HFFc6 (cell line): ENCODE measurements around the gene TEX13B. TPM values are rescaled to one million over a fixed set of nuclear protein-coding genes. Genes with fewer than 3 reads are reported as not detected.
A peak's percentile ranks its signal among the peaks of the same experiment; 100 is the strongest.

Source experiments
- DNase-seq: peaks from one replicate; pipeline ENCODE4 v3.0.0-alpha.2; 2018
- H3K27ac Mint-ChIP-seq: 2 replicates; pipeline ENCODE4 v1.8.0; 2020; ENCODE audit warnings: mild to moderate bottlenecking, mixed read lengths
- H3K27me3 Mint-ChIP-seq: 2 replicates; pipeline ENCODE4 v1.8.0; 2021; ENCODE audit warnings: mild to moderate bottlenecking, moderate library complexity, mixed read lengths; ENCODE audit not compliant: insufficient read depth
- H3K36me3 Mint-ChIP-seq: 2 replicates; pipeline ENCODE4 v1.8.0; 2021; ENCODE audit warnings: low read depth, mixed read lengths
- H3K4me1 Mint-ChIP-seq: 2 replicates; pipeline ENCODE4 v1.8.0; 2020; ENCODE audit warnings: low read depth, mixed read lengths
- H3K4me3 Mint-ChIP-seq: 2 replicates; pipeline ENCODE4 v1.8.0; 2020; ENCODE audit warnings: mild to moderate bottlenecking, moderate library complexity, mixed read lengths
- H3K9me3 Mint-ChIP-seq: 2 replicates; pipeline ENCODE4 v1.8.0; 2020; ENCODE audit warnings: mild to moderate bottlenecking, mixed read lengths
- total RNA-seq, 6 experiments: library from RNA; stranded (reverse); fragmentation: NEBNext Ultra II Directional; extraction: Animal tissue kit (Norgen Biotek cat#: 25700); gene quantifications; 2 replicates in 1 of 6; 3 replicates in 5 of 6; pipeline ENCODE4 v1.2.3, GENCODE V29; 2021
- TF ChIP-seq, protein P1 (sequence below): fragments of 200-600 bp; sonication (generic); IDR thresholded peaks from 2 replicates; pipeline ENCODE4 v1.5.0; 2021; ENCODE audit warnings: antibody characterized with exemption, mild to moderate bottlenecking

Gene TEX13B
- total RNA-seq, 6 experiments from 2014 or later, result not detected

DNA sequence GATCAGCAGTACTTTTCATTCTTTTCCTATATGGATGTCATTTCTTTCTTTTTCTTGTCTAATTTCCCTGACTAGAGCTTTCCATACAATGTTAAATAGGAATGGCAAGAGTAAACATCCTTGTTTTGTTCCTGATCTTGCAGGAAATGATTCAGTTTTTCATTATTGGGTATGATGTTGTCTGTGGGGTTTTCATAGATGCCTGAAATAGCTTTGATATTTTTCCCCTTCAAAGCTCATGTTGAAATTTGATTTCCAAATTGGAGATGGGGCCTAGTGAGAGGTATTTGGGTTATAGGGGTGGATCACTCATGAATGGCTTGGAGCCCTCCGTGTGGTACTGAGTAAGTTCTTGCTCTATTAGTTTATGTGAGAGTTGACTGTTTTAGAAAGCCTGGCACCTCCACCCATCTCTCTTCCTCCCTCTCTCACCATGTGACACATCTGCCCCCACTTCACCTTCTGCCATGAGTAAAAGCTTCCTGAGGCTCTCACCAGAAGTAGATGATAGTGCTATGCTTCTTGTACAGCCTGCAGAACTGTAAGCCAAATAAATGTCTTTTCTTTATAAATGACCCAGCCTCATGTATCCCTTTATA, 40.4 kb upstream of the TEX13B start:
- Mint-ChIP-seq H3K4me1 (peaks cover 10% of the 10 kb centered on the region), H3K36me3 (no peaks in the 10 kb centered on the region), H3K4me3 (no peak overlapping the region), H3K27me3 (peaks cover 2% of the 10 kb centered on the region; the same call in 1 of the 2 replicates), H3K27ac (no peak overlapping the region), H3K9me3 (no peaks in the 10 kb centered on the region)
- DNase-seq, result no peak
- TF ChIP-seq, protein P1, sequence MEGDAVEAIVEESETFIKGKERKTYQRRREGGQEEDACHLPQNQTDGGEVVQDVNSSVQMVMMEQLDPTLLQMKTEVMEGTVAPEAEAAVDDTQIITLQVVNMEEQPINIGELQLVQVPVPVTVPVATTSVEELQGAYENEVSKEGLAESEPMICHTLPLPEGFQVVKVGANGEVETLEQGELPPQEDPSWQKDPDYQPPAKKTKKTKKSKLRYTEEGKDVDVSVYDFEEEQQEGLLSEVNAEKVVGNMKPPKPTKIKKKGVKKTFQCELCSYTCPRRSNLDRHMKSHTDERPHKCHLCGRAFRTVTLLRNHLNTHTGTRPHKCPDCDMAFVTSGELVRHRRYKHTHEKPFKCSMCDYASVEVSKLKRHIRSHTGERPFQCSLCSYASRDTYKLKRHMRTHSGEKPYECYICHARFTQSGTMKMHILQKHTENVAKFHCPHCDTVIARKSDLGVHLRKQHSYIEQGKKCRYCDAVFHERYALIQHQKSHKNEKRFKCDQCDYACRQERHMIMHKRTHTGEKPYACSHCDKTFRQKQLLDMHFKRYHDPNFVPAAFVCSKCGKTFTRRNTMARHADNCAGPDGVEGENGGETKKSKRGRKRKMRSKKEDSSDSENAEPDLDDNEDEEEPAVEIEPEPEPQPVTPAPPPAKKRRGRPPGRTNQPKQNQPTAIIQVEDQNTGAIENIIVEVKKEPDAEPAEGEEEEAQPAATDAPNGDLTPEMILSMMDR, result no peak

DNA sequence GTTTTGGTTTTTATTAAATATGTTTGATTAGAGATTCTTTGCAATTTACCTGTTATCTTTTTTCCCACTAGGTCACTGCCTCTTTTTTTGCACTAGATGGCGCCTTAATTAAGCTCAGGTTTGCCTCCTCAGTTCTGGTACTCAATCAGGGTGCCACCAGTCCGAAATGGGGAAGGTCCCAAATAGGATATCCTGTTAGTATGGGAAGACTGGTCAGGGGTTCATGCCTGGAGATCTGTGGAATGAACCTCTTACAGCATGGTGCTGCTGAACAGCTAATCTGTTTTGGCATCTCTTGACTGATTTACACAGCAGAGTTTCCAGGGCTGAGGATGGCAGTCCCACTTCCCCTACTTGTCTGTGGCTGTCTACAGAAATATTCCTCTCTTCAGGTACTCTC, 38.5 kb upstream of the TEX13B start:
- TF ChIP-seq, protein P1, result peak; percentile 64
- H3K27me3 Mint-ChIP-seq, result peaks cover 2% of the 10 kb centered on the region; the same call in 1 of the 2 replicates
- H3K4me1 Mint-ChIP-seq, result peaks cover 10% of the 10 kb centered on the region
- H3K36me3 Mint-ChIP-seq, result no peaks in the 10 kb centered on the region
- DNase-seq, result no peak
- no peaks in the 10 kb centered on the region for H3K9me3 Mint-ChIP-seq
- no peak overlapping the region for H3K27ac Mint-ChIP-seq
- no peak overlapping the region for H3K4me3 Mint-ChIP-seq

DNA sequence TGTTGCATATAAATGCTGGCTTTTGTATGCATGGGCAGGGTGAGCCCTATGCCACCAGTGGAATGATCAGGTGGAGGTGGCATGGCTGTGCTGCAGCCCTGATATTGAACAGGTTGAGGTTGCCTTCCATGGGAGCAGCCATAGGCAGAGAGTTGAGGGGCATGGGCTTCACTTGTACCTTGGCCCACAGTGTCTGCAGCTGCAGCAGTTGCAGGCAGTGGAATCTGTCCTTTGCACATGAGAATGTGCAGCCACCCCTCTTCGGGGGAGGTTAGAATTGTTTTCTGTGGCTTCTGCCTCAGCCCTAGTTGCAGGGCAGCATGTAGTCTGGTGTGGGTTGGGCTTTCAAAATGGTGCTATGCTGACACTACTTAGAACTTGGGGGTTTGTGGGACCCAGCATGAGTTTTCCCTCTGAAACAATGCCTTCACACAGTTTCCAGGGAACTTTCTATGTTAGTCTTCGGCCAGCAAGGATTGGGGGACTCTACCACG, 37.3 kb upstream of the TEX13B start:
- Mint-ChIP-seq H3K27me3 (peaks cover 2% of the 10 kb centered on the region; the same call in 1 of the 2 replicates), H3K4me1 (peaks cover 10% of the 10 kb centered on the region), H3K27ac (no peak overlapping the region), H3K36me3 (no peaks in the 10 kb centered on the region), H3K9me3 (no peaks in the 10 kb centered on the region), H3K4me3 (no peak overlapping the region)
- TF ChIP-seq, protein P1, result no peak
- no peak for DNase-seq

DNA sequence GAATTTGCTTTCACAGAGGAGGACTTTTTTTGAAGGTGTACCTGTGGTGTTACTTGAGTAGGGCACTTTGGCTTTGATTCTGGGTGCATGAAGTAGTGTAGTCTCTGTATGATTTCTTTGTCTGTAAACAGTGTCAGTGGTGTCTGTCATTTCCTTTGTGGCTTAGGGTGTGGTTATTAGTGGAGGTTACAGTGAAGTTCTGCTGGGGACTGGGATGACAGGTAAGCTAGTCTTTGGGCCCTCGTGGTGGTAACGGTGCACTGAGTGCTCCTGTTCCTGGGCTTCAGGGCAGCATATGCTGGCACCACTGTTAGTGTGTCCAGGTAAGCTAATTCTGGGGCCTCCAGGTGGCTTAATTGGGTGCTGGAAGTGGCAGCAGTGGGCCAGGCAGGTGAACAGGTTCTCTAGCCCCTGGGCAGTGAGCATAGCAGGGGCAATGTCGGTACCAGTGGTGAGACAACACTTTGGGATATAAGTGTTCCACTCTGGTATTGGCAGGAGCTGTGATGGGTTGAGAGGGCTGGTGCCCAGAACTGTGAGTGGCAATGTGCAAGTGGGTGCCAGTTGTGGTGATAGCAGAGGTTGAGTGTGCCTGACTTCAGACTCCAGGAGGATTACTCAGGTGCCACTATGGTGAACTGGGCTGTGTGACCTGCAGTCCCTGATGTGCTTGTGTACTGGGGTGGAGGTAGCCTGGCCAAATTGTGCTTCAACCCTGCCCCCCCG, 36.6 kb upstream of the TEX13B start:
- Mint-ChIP-seq H3K36me3 (no peaks in the 10 kb centered on the region), H3K27me3 (peaks cover 6% of the 10 kb centered on the region; the same call in 1 of the 2 replicates), H3K4me3 (no peak overlapping the region), H3K27ac (no peak overlapping the region), H3K9me3 (no peaks in the 10 kb centered on the region), H3K4me1 (peaks cover 10% of the 10 kb centered on the region)
- no peak for DNase-seq
- TF ChIP-seq, protein P1, result no peak

DNA sequence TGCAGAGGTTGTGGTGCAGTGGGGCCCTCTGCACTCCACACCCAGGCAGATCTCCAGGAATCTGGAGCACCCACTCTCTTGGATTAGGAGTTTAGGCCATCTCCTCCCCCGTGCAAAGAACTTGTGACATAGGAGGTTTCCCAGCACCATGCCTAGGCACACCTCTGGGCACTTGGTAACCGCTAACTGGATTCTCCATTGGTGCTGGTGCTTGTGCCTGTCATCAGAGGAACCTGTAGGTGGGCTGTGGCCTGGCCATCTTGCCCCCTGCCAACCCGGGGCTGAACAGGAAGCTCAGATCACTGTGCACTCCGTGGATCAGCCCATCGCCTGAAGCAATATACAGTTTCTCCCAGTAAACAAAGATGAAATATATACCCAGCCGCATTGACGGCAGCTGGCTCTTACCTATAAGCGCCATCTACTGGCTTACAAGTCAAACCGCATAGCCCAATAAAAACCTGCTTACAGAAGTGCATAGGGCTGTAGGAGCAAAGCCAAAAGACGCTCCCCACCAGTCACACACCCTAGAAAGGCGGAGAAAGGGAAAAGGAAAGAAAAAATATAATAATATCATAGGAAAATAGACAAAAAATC, 19.1 kb upstream of the TEX13B start:
- DNase-seq, result peak; percentile 53
- TF ChIP-seq, protein P1, result peak; percentile 70
- no peak overlapping the region for H3K4me3 Mint-ChIP-seq
- H3K27ac Mint-ChIP-seq, result no peak overlapping the region
- H3K9me3 Mint-ChIP-seq, result peaks cover 4% of the 10 kb centered on the region; the same call in 1 of the 2 replicates
- H3K36me3 Mint-ChIP-seq, result no peaks in the 10 kb centered on the region
- peaks cover 5% of the 10 kb centered on the region; the same call in 1 of the 2 replicates for H3K27me3 Mint-ChIP-seq
- H3K4me1 Mint-ChIP-seq, result no peaks in the 10 kb centered on the region
